Stimulated activated CD4-positive, alpha-beta T cell treated with anti-CD3 and anti-CD28 coated beads, Interleukin-12 subunit alpha, Interleukin-12 subunit beta, amount 100 ng/mL, for 48 hours (primary cell): ENCODE data around the gene OR2V2.

Experiments
- DNase-seq, 3 donors: peaks; one replicate each; pipeline ENCODE4 v3.0.0-alpha.2; 2020; ENCODE audit warnings: low read depth in 2 of 3, low spot score in 1 of 3

The OR2V2 gene

GRCh38 chr5:181189962-181190710, 42.8 kb downstream of the OR2V2 start:
- no peak for DNase-seq

- peak in 1 of 3 donors; percentile 48 for DNase-seq
These were observed 43.5 kb downstream of the OR2V2 start for GRCh38 chr5:181190711-181191525.

- DNase-seq, result peak; percentile 91 to 97 (median 95)
These were observed 44.3 kb downstream of the OR2V2 start for GRCh38 chr5:181191526-181192336.

- no peak for DNase-seq
These were observed 45.1 kb downstream of the OR2V2 start for GRCh38 chr5:181192337-181193046.

- no peak for DNase-seq
These were observed 46.3 kb downstream of the OR2V2 start for GRCh38 chr5:181193656-181194055.

GRCh38 chr5:181194489-181195248, 47.3 kb downstream of the OR2V2 start:
- DNase-seq, result no peak

GRCh38 chr5:181195249-181195761, 47.9 kb downstream of the OR2V2 start:
- DNase-seq, result no peak

- no peak for DNase-seq
These were observed 50.1 kb downstream of the OR2V2 start for GRCh38 chr5:181197326-181197951.

- no peak for DNase-seq
These were observed 50.8 kb downstream of the OR2V2 start for GRCh38 chr5:181198106-181198685.

- no peak for DNase-seq
These were observed 51.6 kb downstream of the OR2V2 start for GRCh38 chr5:181198905-181199519.

GRCh38 chr5:181199881-181200638, 52.7 kb downstream of the OR2V2 start:
- no peak for DNase-seq

GRCh38 chr5:181200816-181201215, 53.4 kb downstream of the OR2V2 start:
- DNase-seq, result no peak

- DNase-seq, result no peak
These were observed 55.8 kb downstream of the OR2V2 start for GRCh38 chr5:181203093-181203711.

- DNase-seq, result no peak
These were observed 56.4 kb downstream of the OR2V2 start for GRCh38 chr5:181203777-181204112.

GRCh38 chr5:181204113-181204825, 56.9 kb downstream of the OR2V2 start:
- no peak for DNase-seq

GRCh38 chr5:181204826-181205760, 57.7 kb downstream of the OR2V2 start, which contains the start of gene TRIM7:
Gene TRIM7 (minus strand): TSS chr5:181205196. CDS start chr5:181205110, 86 bp downstream.
- DNase-seq, result no peak
